CD4-positive, alpha-beta T cell treated with Interleukin-10 for 1 hour (primary cell): ENCODE measurements around the gene ADAM30.

Source experiments
- DNase-seq: peaks from one replicate; pipeline ENCODE4 v3.0.0-alpha.2; 2020

Gene ADAM30

DNA sequence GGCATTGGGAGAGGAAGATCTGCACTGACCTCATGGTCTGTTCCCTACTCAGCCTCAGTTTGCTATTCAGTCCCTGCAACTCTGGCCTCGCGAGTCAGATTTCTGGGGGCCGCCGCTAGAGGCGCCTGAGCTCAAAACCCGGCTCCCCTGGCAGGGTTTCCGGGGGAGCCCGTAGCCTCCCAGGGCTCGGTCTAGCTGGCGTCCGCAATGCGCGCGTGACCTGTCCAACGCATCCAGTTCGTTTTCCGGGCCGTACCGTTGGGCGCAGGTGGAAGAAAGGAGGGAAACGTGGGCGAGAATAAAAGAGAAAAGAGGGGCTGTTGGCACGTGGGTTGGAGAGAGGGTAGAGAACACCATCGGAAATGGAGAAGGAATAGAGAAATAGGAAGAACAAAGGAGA, at the start of gene ADAM30:
Gene ADAM30 (minus strand): TSS at position 213 of the 400 bp plus-strand sequence. CDS start 179 bp downstream, at position 34.
- DNase-seq = no peak

GRCh38 chr1:119943216-119943615, 46.9 kb upstream of the ADAM30 start:
- DNase-seq = no peak

GRCh38 chr1:119941392-119941791, 45.1 kb upstream of the ADAM30 start:
- DNase-seq = no peak

GRCh38 chr1:119940697-119941096, 44.4 kb upstream of the ADAM30 start:
- DNase-seq = no peak

DNA sequence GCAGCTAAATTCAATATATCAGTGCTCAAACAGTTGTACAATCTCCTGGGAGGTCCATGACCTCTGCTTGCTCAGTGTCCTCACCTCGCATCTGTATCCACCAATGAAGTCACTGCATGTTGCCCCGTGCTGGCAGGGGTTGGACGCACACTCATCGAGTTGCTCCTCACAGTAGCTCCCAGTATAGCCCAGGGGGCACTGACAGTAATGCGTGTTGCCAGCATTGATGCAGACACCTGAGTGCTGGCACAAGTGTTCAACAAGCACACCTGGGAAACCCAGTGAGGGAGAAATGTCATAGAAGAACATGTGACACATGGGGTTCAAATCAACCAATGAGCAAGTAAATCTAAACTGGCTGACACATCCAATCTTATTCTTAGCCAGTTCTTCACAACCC, 40.9 kb upstream of the ADAM30 start:
- DNase-seq = no peak

- DNase-seq = no peak
These were observed 39.6 kb upstream of the ADAM30 start for GRCh38 chr1:119935915-119936314.

- no peak for DNase-seq
These were observed 39.1 kb upstream of the ADAM30 start for GRCh38 chr1:119935373-119935772.

- DNase-seq = no peak
These were observed 37.1 kb upstream of the ADAM30 start for GRCh38 chr1:119933397-119933796.

DNA sequence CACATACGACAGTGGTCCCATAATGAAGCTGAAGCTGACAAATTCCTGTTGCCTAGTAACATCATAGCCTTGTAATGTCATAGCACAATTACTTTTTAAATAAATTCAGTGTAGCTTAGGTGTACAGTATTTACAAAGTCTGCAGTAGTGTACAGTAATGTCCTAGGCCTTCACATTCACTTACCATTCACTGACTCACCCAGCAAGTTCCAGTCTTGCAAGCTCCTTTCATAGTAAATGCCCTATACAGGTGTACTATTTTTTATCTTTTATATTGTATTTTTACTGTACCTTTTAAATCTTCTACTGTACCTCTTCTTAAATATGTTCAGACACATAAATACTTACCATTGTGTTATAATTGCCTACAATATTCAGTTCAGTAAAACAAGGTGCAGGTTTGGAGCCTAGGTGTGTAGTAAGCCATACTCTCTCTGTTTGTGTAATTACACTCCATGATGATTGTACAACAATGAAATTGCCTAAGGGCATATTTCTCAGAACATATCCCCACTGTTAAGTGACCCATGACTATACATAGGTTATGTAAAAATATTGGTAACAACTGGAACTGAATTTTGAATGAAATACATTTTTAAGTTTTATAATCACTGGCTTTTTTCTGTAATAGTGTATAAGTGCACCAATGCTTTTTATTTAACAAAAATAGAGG, 33.5 kb upstream of the ADAM30 start:
- DNase-seq = no peak

DNA sequence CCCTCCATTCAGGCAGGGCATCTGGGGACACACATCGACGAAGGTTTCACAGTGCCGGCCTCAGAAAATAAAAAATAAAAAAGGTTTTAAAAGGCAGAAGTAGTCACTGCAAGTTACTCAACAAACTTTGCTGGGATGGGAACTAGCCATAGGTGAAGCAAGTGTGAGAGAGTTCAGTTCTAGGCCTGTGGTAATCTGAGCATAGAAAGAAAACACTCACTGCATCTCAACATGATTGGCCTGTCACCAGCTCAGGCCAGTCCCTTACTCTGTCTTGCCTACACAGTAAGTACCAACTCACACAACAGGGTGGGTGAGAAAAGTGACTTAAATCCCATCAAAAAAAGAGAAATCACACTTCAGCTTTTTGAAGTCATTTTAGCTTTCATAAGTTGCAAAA, 30.2 kb upstream of the ADAM30 start:
- DNase-seq = no peak

DNA sequence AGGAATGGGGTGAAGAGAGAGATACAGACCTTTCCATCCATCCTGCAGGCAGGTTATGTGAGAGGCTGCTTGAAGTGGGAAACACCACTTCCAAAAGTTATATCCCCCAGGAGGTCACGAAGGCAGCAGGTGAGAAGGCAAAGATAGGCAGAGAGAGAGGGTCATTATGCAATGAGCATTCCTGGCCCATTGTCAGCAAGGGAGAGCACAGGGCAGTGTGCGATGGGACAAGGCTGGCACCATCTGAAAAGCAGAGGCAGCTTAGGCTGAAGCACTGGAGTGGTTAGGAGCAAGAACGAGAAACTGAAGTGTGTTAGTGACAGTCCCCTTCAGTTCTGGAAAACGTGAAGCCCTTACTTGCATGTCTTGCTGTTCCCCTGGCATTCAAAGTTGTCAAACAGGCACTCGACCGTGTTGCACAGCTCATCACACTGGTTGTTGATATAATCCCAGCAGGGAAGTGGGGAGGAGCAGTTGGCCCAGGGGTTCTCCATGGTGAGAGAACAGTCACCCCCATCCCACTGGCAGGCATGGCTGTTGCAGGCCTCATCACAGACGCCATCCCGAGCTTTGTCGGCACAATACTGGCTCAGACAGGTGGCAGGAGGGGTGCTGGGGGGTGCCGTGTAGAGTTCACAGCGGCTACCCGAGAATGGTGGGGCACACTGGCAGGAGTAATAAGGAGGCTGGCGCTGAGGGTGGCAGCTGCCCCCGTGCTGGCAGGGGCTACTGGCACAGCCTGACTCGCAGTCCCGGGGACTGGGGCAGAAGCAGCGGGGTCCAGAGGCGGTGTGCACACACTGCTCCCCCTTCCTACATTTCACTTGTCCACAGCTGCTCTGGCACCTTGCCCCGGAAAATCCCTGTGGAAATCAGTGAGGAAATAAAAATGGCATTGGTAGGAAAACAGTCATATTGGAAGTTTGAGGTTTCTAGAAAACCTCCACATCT, 28.9 kb upstream of the ADAM30 start:
- DNase-seq = no peak

- no peak for DNase-seq
These were observed 24.0 kb upstream of the ADAM30 start for GRCh38 chr1:119920104-119920968.

- DNase-seq = no peak
These were observed 22.9 kb upstream of the ADAM30 start for GRCh38 chr1:119919241-119919640.

DNA sequence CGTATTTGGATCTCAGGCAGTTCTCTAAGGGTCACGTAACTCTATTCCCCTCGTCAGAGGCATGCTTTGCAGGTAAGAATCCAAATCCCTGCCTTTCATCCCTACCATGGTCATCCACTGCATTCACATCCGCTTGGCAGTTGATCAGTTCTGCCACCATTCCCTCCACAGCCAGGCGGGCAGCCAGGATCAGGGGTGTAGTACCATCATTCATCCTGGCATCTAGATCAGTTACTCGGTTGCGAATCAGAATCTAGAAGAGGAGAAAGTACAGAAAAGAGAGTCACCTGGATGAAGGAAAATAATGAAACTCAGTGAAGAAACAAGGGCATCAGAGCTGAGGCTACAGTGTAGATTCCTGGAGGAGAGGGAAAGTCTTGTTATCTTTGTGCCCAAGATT, 22.0 kb upstream of the ADAM30 start:
- no peak for DNase-seq

- DNase-seq = no peak
These were observed 21.2 kb upstream of the ADAM30 start for GRCh38 chr1:119917304-119918055.

GRCh38 chr1:119915517-119915916, 19.2 kb upstream of the ADAM30 start:
- DNase-seq = no peak

DNA sequence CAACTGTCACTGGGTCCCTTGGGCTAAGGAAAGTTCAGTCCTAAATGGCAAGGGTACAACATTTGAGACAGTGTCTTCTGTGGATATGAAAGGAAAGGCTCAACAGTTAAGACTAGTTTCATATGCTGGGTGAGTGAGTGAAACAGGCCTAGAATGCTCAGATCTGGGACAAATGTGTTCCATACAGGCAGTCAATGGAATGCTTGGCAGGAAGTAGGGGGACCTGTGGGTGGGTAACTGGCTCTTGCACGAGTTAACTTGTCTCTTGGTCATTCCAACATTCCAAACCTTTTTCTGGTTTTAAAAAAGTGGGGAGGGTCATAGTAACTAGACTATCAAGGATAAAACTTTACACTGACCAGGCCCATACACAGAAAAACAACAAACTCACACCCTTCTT, 17.8 kb upstream of the ADAM30 start:
- no peak for DNase-seq

DNA sequence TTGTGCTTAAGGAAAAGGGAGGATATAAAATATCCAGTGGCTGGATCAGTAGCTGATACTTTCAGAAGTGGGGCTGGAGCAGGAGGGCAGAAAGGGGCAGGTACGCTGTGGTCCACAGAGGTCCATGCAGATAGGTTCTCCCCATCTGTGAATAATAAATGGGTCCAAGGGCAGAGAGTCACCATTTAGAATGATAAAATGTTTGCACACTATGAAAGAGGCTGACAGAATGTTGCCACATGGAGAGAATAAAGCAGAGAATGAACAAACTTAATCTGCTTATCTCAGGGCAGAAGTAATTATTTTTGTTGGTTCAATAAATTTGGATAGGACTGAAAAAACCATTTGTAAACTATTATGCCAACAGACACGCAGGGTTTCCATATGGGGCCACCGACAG, 16.6 kb upstream of the ADAM30 start:
- DNase-seq = no peak

- no peak for DNase-seq
These were observed 15.5 kb upstream of the ADAM30 start for GRCh38 chr1:119911775-119912174.

- DNase-seq = no peak
These were observed 14.3 kb upstream of the ADAM30 start for GRCh38 chr1:119910618-119911017.

DNA sequence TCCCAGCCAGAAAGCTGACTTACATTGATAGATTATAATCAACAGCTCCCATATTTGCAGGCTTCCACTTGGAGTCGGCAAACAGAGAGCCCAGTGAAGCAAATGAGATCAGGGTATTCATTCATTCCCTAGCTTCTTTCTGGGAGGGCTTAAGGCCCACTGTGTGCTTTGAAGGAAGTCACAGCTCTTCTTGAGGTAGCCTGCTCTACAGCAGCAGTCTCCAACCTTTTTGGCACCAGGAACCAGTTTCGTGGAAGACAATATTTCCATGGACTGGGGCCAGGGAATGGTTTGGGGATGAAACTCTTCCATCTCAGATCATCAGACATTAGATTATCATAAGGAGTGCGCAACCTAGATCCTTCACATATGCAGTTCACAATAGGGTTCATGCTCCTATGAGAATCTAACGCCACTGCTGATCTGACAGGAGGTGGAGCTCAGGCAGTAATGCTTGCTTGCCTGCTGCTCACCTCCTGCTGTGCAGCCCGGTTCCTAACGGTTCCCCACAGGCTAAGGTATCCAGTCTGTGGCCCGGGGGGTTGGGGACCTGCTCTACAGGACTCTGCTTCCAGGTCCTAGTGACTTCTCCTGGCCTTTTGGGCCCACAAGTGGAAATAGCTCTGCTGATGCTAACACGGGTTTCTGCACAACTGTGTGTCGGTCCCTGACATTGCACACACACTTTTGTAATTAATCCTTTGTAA, 13.7 kb upstream of the ADAM30 start:
- no peak for DNase-seq

DNA sequence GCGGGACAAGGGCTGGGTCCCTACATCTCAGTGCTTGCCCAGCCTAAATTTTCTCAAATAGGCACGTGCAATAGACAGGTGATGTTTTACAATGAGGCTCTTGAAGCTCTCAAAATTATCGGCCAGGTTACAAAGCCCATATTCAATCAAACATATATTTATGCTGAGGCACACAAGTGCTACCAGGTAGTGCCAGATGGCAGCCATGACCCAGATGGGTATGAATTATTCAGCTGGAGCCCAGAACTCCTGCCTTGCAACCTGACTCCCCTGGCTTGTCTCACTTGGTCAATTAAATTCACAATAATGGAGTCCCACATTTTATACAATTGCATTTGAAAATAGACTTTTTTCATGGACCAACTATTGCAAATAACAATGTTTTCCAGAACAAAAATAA, 12.3 kb upstream of the ADAM30 start:
- no peak for DNase-seq
